HEK293 (cell line): ENCODE results near the gene PARD3.

Source experiments
- BCL6B ChIP-seq: fragments of 450-650 bp; formaldehyde crosslinking; IDR thresholded peaks from 2 replicates; pipeline ENCODE4 v1.5.1; 2017; ENCODE audit warnings: missing biosample characterization, missing genetic modification characterization
- CTCF ChIP-seq: fragments of 450-650 bp; formaldehyde crosslinking; IDR thresholded peaks from 2 replicates; pipeline ENCODE4 v1.5.1; 2016; ENCODE audit warnings: missing biosample characterization, missing genetic modification characterization
- HIC1 ChIP-seq: fragments of 450-650 bp; formaldehyde crosslinking; IDR thresholded peaks from 2 replicates; pipeline ENCODE4 v1.5.1; 2016; ENCODE audit warnings: missing biosample characterization, missing genetic modification characterization
- HOXA7 ChIP-seq: sonication (generic); formaldehyde crosslinking; IDR thresholded peaks from 2 replicates; pipeline ENCODE4 v1.8.1; 2022; ENCODE audit warnings: missing genetic modification reagents, borderline replicate concordance
- MEIS1 ChIP-seq: sonication (generic); formaldehyde crosslinking; IDR thresholded peaks from 2 replicates; pipeline ENCODE4 v1.8.1; 2022; ENCODE audit warnings: missing genetic modification reagents, mild to moderate bottlenecking, borderline replicate concordance
- PBX3 ChIP-seq: sonication (generic); formaldehyde crosslinking; IDR thresholded peaks from 2 replicates; pipeline ENCODE4 v1.8.1; 2022; ENCODE audit warnings: mild to moderate bottlenecking, moderate library complexity, missing genetic modification reagents
- REST ChIP-seq: fragments of 450-650 bp; formaldehyde crosslinking; IDR thresholded peaks from 2 replicates; pipeline ENCODE4 v1.5.1; 2016; ENCODE audit warnings: missing biosample characterization, missing genetic modification characterization
- YY1 ChIP-seq: fragments of 450-650 bp; formaldehyde crosslinking; IDR thresholded peaks from 2 replicates; pipeline ENCODE4 v1.5.1; 2018; ENCODE audit warnings: missing biosample characterization, missing genetic modification characterization
- ZBTB8A ChIP-seq: fragments of 450-650 bp; formaldehyde crosslinking; IDR thresholded peaks from 2 replicates; pipeline ENCODE4 v1.5.1; 2016; ENCODE audit warnings: missing biosample characterization, missing genetic modification characterization
- ZFP37 ChIP-seq: fragments of 450-650 bp; formaldehyde crosslinking; IDR thresholded peaks from 2 replicates; pipeline ENCODE4 v1.5.1; 2016; ENCODE audit warnings: missing biosample characterization, missing genetic modification characterization
- ZNF610 ChIP-seq: fragments of 450-650 bp; formaldehyde crosslinking; IDR thresholded peaks from 2 replicates; pipeline ENCODE4 v1.5.1; 2016; ENCODE audit warnings: missing biosample characterization, missing genetic modification characterization, borderline replicate concordance

- TF ChIP-seq CTCF (tag by site-specific recombination) (peak; percentile 75), HIC1 (tag by site-specific recombination) (no peak), HOXA7 (CRISPR knock-in tag) (no peak), ZFP37 (tag by site-specific recombination) (no peak), ZBTB8A (no peak), REST (no peak), PBX3 (CRISPR knock-in tag) (no peak), ZNF610 (no peak), YY1 (tag by site-specific recombination) (no peak), MEIS1 (CRISPR knock-in tag) (no peak), BCL6B (tag by site-specific recombination) (no peak)
Observed at GRCh38 chr10:34824870-34825269, 9.8 kb upstream of the PARD3 start.
